ENCODE data around the gene PADI2. TPM values are rescaled to one million over a fixed set of nuclear protein-coding genes. Genes with fewer than 3 reads are reported as not detected.

PADI2 gene
- total and polyA plus RNA-seq, 2 of the 8 experiments (the other 6 are each of a cell fraction or from before 2014, with no cell fraction given) = 1.6 to 7.5 TPM

DNA sequence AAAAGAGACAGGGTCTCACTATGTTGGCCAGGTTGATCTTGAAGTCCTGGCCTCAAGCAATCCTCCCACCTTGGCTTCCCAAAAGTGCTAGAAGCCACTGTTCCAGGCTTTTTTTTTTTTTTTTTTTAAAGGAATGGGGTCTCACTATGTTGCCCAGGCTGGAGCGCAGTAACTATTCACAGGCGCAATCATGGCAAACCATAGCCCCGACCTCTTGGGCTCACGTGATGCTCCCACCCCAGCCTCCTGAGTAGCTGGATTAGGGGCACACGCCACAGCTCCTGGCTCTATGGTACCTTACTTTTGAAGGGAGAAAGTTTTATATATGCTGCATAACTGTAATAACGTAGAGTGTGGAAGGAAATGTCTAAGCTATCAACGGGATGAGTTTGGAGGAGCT lies 101.8 kb downstream of the PADI2 start (continued):
- TF ChIP-seq CTCF (IDR thresholded peaks at IDR 0.05; ENCODE audit: control extremely low read depth in 1 of 3, insufficient read depth in 1 of 3, low read depth in 1 of 3, low read length in 3 of 3) = no peak

Other genes with a start within 250 kb of the PADI2 start
- 1,303 and 1,497 TPM in 2 replicates for gene RNU1-2, start 223.5 kb downstream of the PADI2 start, total RNA-seq (2021; fragmentation: NEBNext Ultra II Directional; extraction: Animal tissue kit (Norgen Biotek cat#: 25700))
- under 0.01 and 145 TPM in 2 replicates for gene RNU1-2, start 223.5 kb downstream of the PADI2 start, polyA plus RNA-seq (2011; rRNA removed)
- gene CROCC, start 197.5 kb downstream of the PADI2 start, total RNA-seq (2021; fragmentation: NEBNext Ultra II Directional; extraction: Animal tissue kit (Norgen Biotek cat#: 25700)) = 39.5 and 42.3 TPM in 2 replicates
- gene CROCC, start 197.5 kb downstream of the PADI2 start, polyA plus RNA-seq (2011; rRNA removed) = 12.1 and 24.9 TPM in 2 replicates
- gene MFAP2, start 138.8 kb downstream of the PADI2 start, total RNA-seq (2021; fragmentation: NEBNext Ultra II Directional; extraction: Animal tissue kit (Norgen Biotek cat#: 25700)) = 172 and 188 TPM in 2 replicates
- gene MFAP2, start 138.8 kb downstream of the PADI2 start, polyA plus RNA-seq (2011; rRNA removed) = 326 and 394 TPM in 2 replicates
- 82.1 and 89.8 TPM in 2 replicates for gene ATP13A2, start 107.5 kb downstream of the PADI2 start, total RNA-seq (2021; fragmentation: NEBNext Ultra II Directional; extraction: Animal tissue kit (Norgen Biotek cat#: 25700))
- gene ATP13A2, start 107.5 kb downstream of the PADI2 start, polyA plus RNA-seq (2011; rRNA removed) = 83.6 and 137 TPM in 2 replicates
- 90.7 and 98.7 TPM in 2 replicates for gene SDHB, start 65.4 kb downstream of the PADI2 start, total RNA-seq (2021; fragmentation: NEBNext Ultra II Directional; extraction: Animal tissue kit (Norgen Biotek cat#: 25700))
- 67.1 and 84.0 TPM in 2 replicates for gene SDHB, start 65.4 kb downstream of the PADI2 start, polyA plus RNA-seq (2011; rRNA removed)
- 0.30 and 0.33 TPM in 2 replicates for gene PADI1, start 85.7 kb upstream of the PADI2 start, total RNA-seq (2021; fragmentation: NEBNext Ultra II Directional; extraction: Animal tissue kit (Norgen Biotek cat#: 25700))
- 0.20 and 0.38 TPM in 2 replicates for gene PADI1, start 85.7 kb upstream of the PADI2 start, polyA plus RNA-seq (2011; rRNA removed)
- 0.37 and 0.44 TPM in 2 replicates for gene PADI3, start 129.6 kb upstream of the PADI2 start, total RNA-seq (2021; fragmentation: NEBNext Ultra II Directional; extraction: Animal tissue kit (Norgen Biotek cat#: 25700))
- 0.94 and 1.9 TPM in 2 replicates for gene PADI3, start 129.6 kb upstream of the PADI2 start, polyA plus RNA-seq (2011; rRNA removed)
- gene PADI4, start 188.7 kb upstream of the PADI2 start, total RNA-seq (2021; fragmentation: NEBNext Ultra II Directional; extraction: Animal tissue kit (Norgen Biotek cat#: 25700)) = not detected in 2 replicates
- 0.17 and 0.29 TPM in 2 replicates for gene PADI4, start 188.7 kb upstream of the PADI2 start, polyA plus RNA-seq (2011; rRNA removed)